Liver (tissue), 3 donors: ENCODE data around the gene CFAP99.

ENCODE experiments used
- ATF3 ChIP-seq: IDR thresholded peaks from 2 replicates; pipeline ENCODE4 v1.6.1; 2016; ENCODE audit warnings: antibody characterized with exemption
- CTCF ChIP-seq: fragments of 150-350 bp; IDR thresholded peaks from 2 replicates; pipeline ENCODE4 v1.5.1; 2017; ENCODE audit warnings: improper control_type of control experiment, low read depth, low read length; ENCODE audit not compliant: missing input control
- EGR1 ChIP-seq, 2 donors: IDR thresholded peaks; 2 replicates each; pipeline ENCODE4 v1.6.1; 2016 to 2018; ENCODE audit warnings: antibody characterized with exemption in 2 of 2, low read depth in 2 of 2
- GABPA ChIP-seq, 2 donors: IDR thresholded peaks in 1 of 2; conservative IDR thresholded peaks in 1 of 2; 2 replicates each; pipeline ENCODE4 v1.6.1; 2016; ENCODE audit warnings: antibody characterized with exemption in 2 of 2, mild to moderate bottlenecking in 1 of 2, moderate library complexity in 1 of 2
- HNF4A ChIP-seq, 2 donors: conservative IDR thresholded peaks; 2 replicates each; pipeline ENCODE4 v1.6.1; 2016; ENCODE audit warnings: antibody characterized with exemption in 2 of 2, mild to moderate bottlenecking in 2 of 2
- JUND ChIP-seq, 2 donors: IDR thresholded peaks; 2 replicates each; pipeline ENCODE4 v1.6.1; 2016; ENCODE audit warnings: antibody characterized with exemption in 2 of 2
- MAX ChIP-seq: IDR thresholded peaks from 2 replicates; pipeline ENCODE4 v1.6.1; 2016; ENCODE audit warnings: antibody characterized with exemption
- RAD21 ChIP-seq, 2 donors: IDR thresholded peaks; 2 replicates each; pipeline ENCODE4 v1.6.1; 2016; ENCODE audit warnings: antibody characterized with exemption in 2 of 2, mild to moderate bottlenecking in 2 of 2
- REST ChIP-seq: IDR thresholded peaks from 2 replicates; pipeline ENCODE4 v1.6.1; 2016; ENCODE audit warnings: antibody characterized with exemption, mild to moderate bottlenecking
- SP1 ChIP-seq: IDR thresholded peaks from 2 replicates; pipeline ENCODE4 v1.6.1; 2018; ENCODE audit warnings: antibody characterized with exemption, mild to moderate bottlenecking
- TAF1 ChIP-seq: conservative IDR thresholded peaks from 2 replicates; pipeline ENCODE4 v1.6.1; 2016; ENCODE audit warnings: antibody characterized with exemption, mild to moderate bottlenecking
- ZBTB33 ChIP-seq: IDR thresholded peaks from 2 replicates; pipeline ENCODE4 v1.6.1; 2016; ENCODE audit warnings: antibody characterized with exemption
- donor health status: healthy.
- donor health status: healthy.

- TF ChIP-seq CTCF: no peak
- no peak for TF ChIP-seq ATF3
- TF ChIP-seq HNF4A (conservative IDR thresholded peaks at IDR 0.05): no peak
- TF ChIP-seq ZBTB33: no peak
- TF ChIP-seq REST: no peak
- no peak for TF ChIP-seq JUND (IDR thresholded peaks at IDR 0.05)
- no peak for TF ChIP-seq TAF1
- TF ChIP-seq GABPA (IDR thresholded peaks at IDR 0.05 in 1 of 2, conservative IDR thresholded peaks at IDR 0.05 in 1 of 2): no peak
- TF ChIP-seq RAD21 (IDR thresholded peaks at IDR 0.05): no peak
- no peak for TF ChIP-seq MAX
- TF ChIP-seq EGR1 (IDR thresholded peaks at IDR 0.05; ENCODE audit: low read depth in 2 of 2): no peak
- no peak for TF ChIP-seq SP1
Measured at GRCh38 chr4:2417765-2418649, 748 bp upstream of the CFAP99 start, which contains the start of gene ZFYVE28.
